Mammary epithelial cell (primary cell): ENCODE results near the gene PRR30.

Source experiments
- CTCF ChIP-seq, 2 donors: IDR thresholded peaks in 1 of 2; conservative IDR thresholded peaks in 1 of 2; 2 replicates each; pipeline ENCODE4 v1.5.1; 2011 to 2012; ENCODE audit warnings: inconsistent platforms in 2 of 2, low read length in 2 of 2, mild to moderate bottlenecking in 2 of 2, control low read depth in 1 of 2, low read depth in 1 of 2; ENCODE audit not compliant: insufficient read depth in 1 of 2; ENCODE audit errors: extremely low read depth in 1 of 2
- EZH2 ChIP-seq: IDR thresholded peaks from 2 replicates; pipeline ENCODE4 v1.6.1; 2012; ENCODE audit warnings: low read length, inconsistent platforms, borderline replicate concordance

- no peak for TF ChIP-seq CTCF (conservative IDR thresholded peaks at IDR 0.05 in 1 of 2, IDR thresholded peaks at IDR 0.05 in 1 of 2; ENCODE audit: extremely low read depth in 1 of 2, insufficient read depth in 1 of 2, low read depth in 1 of 2, low read length in 2 of 2)
- no peak for TF ChIP-seq EZH2
Observed at GRCh38 chr2:27089111-27089954, 49.9 kb downstream of the PRR30 start.
